ENCODE measurements around the gene MEGF11.

MEGF11 gene

DNA sequence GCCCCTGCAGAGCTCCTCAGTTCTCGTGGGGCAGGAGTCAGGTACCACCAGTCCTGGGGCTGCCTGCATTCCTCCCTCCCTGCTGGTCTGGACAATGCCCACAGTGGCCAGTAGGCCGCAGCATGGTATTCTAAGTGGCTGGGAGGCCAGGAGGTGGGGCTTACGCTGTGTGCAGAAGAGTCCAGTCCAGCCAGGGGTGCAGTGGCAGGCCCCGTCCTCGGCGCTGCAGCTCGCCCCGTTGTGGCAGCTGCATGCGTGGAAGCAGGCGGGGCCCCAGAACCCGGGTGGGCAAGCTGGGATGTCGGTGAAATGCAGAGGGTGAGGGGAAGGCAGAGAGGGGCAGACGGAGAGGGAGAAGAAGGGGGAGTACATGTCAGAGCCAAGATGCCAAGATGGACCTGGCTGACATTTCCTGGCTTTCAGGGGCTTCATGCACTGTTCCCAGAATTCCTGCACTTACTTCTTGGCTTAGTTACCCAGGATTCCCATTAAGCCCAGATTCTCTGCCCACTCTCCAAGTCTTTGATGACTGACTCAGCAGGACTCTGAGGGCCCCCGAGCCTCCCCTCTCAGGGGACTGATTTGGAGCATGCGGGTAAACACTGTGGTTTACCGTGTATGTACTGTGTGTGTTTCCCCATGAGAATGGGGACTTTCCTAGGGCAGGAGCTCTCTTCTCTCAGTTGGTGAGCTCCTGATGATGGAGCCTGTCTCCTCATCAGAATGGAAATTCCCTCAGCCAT is 336.7 kb downstream of the MEGF11 start:
- Histone ChIP-seq H3K36me3 (ENCODE audit: insufficient read depth, insufficient read length, low read length) (peaks cover 4% of the 10 kb centered on the region), H3K9ac (ENCODE audit: insufficient read length, low read depth) (no peak overlapping the region), H3K9me3 (ENCODE audit: insufficient read depth, low read length) (no peaks in the 10 kb centered on the region), H3K4me1 (ENCODE audit: insufficient read depth, insufficient read length) (peaks cover 7% of the 10 kb centered on the region), H3K27me3 (ENCODE audit: insufficient read depth, insufficient read length) (no peaks in the 10 kb centered on the region), H3K4me3 (ENCODE audit: insufficient read length, low read depth) (no peak overlapping the region)
- TF ChIP-seq ZNF274 (IDR thresholded peaks at IDR 0.05; ENCODE audit: low read depth, low read length) (no peak), SUZ12 (IDR thresholded peaks at IDR 0.05; ENCODE audit: extremely low read depth, insufficient read depth, insufficient read length) (no peak), YY1 (IDR thresholded peaks at IDR 0.05; ENCODE audit: insufficient read depth, insufficient read length) (no peak)
- DNase-seq (ENCODE audit: low read depth, low spot score), result peak; percentile 69

DNA sequence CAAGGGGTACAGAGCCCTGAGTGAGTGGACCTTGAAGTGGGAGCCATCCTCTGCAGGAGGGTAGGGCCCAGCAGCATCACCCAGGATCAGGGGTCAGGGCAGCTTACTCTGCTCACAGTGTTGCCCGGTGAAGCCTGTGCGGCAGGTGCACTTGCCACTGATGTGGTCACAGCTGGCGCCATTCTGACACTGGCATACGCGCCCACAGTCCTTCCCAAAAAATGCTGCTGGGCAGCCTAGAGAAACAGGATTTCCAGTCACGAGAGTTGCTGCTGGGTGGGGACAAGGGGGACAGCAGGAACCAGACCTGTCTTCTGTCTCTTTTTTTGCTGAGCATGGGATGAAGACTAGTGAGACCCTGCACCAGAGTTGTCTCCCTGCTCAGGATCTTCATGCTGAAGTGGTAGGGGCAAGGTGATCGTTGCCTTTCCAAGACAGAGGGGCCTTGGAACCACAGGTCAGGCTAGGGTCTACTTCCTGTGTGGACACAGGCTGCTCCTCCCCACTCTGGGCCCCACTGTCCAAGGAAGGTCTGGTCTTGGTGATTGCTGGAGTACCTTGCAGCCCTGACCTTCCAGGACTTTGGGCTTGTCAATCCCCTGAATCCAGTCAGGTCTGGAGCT is 337.4 kb downstream of the MEGF11 start:
- peaks cover 6% of the 10 kb centered on the region for H3K36me3 ChIP-seq (ENCODE audit: insufficient read depth, insufficient read length, low read length)

DNA sequence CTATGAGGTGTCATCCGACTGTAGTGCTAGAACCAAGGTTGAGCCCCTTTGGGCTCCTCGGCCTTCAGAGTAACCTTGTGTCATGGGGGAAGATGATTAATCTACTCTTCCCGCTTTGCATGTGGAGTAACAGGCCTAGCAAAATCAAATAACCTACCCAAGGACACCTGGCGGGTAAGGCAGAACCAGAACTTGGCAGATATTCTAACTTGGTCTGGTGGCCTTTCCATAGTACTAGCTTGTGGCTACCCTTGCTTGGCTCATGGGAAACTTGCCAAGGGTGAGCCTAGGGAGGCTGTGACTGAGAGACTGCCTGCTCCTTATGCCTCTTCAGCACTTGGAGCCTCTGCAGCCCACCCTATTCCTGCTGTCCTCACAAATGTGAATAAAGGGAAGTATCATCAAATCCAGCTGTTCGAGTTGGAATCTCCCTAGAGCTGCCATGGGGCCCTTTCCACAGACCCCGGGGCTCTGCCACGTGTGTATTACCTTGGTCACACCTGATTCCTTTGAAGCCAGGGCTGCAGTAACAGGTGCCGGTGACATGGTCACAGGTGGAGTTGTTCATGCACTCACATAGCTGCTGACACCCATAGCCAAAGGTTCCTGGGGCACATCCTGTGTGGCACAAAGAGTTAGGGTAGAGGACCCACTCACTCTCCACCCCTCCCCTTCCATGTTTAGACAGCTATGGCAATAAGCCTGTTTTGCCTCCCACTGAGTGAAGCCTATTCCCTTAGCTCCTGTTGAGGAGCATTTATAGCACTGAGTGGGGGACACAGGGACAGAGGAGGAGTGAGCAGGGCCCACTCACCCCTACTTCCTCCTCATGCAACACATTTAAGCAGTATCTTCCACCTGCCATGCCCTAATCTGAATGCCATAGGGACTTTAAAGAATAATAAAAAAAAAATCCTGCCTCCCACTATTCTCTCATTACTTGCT is 338.3 kb downstream of the MEGF11 start:
- DNase-seq (ENCODE audit: low read depth, low spot score), result no peak

More for the DNA sequence above, 337.4 kb downstream of the MEGF11 start:
- no peak for DNase-seq (ENCODE audit: low read depth, low spot score)
- no peaks in the 10 kb centered on the region for H3K27me3 ChIP-seq (ENCODE audit: insufficient read depth, insufficient read length)
- TF ChIP-seq ZNF274 (IDR thresholded peaks at IDR 0.05; ENCODE audit: low read depth, low read length), result no peak
- TF ChIP-seq YY1 (IDR thresholded peaks at IDR 0.05; ENCODE audit: insufficient read depth, insufficient read length), result no peak
- no peak for TF ChIP-seq SUZ12 (IDR thresholded peaks at IDR 0.05; ENCODE audit: extremely low read depth, insufficient read depth, insufficient read length)
- peaks cover 7% of the 10 kb centered on the region for H3K4me1 ChIP-seq (ENCODE audit: insufficient read depth, insufficient read length)
- H3K9me3 ChIP-seq (ENCODE audit: insufficient read depth, low read length), result no peaks in the 10 kb centered on the region
- H3K4me3 ChIP-seq (ENCODE audit: insufficient read length, low read depth), result no peak overlapping the region
- no peak overlapping the region for H3K9ac ChIP-seq (ENCODE audit: insufficient read length, low read depth)

DNA sequence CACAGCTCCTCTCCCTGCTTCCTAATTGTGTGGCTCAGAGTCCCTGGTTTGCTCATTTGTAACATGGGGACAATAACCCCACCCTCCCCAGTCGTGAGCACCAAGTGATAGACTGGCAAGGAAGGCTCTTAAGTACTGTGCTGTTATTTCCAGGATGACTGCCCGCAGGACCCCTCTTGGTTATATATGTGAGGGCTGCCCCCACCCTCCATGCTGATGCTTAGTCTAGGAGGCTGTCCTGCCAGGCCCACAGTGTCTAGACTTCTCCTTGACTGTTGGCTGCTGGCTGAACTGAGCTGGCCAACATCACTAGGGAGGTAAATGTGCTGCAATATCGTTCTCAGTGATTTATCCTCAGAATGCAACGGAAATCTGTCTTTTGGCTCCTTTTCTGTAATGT is 339.2 kb downstream of the MEGF11 start:
- H3K4me1 ChIP-seq (ENCODE audit: insufficient read depth, insufficient read length), result peaks cover 7% of the 10 kb centered on the region
- DNase-seq (ENCODE audit: low read depth, low spot score), result no peak
- H3K9me3 ChIP-seq (ENCODE audit: insufficient read depth, low read length), result no peaks in the 10 kb centered on the region
- H3K9ac ChIP-seq (ENCODE audit: insufficient read length, low read depth), result no peak overlapping the region
- peaks cover 24% of the 10 kb centered on the region for H3K36me3 ChIP-seq (ENCODE audit: insufficient read depth, insufficient read length, low read length)
- H3K4me3 ChIP-seq (ENCODE audit: insufficient read length, low read depth), result no peak overlapping the region
- TF ChIP-seq ZNF274 (IDR thresholded peaks at IDR 0.05; ENCODE audit: low read depth, low read length) (no peak), SUZ12 (IDR thresholded peaks at IDR 0.05; ENCODE audit: extremely low read depth, insufficient read depth, insufficient read length) (no peak), YY1 (IDR thresholded peaks at IDR 0.05; ENCODE audit: insufficient read depth, insufficient read length) (no peak)
- no peaks in the 10 kb centered on the region for H3K27me3 ChIP-seq (ENCODE audit: insufficient read depth, insufficient read length)

More for the DNA sequence above, 338.3 kb downstream of the MEGF11 start:
- no peaks in the 10 kb centered on the region for H3K27me3 ChIP-seq (ENCODE audit: insufficient read depth, insufficient read length)
- no peak overlapping the region for H3K4me3 ChIP-seq (ENCODE audit: insufficient read length, low read depth)
- no peaks in the 10 kb centered on the region for H3K9me3 ChIP-seq (ENCODE audit: insufficient read depth, low read length)
- H3K36me3 ChIP-seq (ENCODE audit: insufficient read depth, insufficient read length, low read length), result peaks cover 15% of the 10 kb centered on the region
- no peak for TF ChIP-seq YY1 (IDR thresholded peaks at IDR 0.05; ENCODE audit: insufficient read depth, insufficient read length)
- no peak for TF ChIP-seq SUZ12 (IDR thresholded peaks at IDR 0.05; ENCODE audit: extremely low read depth, insufficient read depth, insufficient read length)
- no peak for TF ChIP-seq ZNF274 (IDR thresholded peaks at IDR 0.05; ENCODE audit: low read depth, low read length)
- H3K4me1 ChIP-seq (ENCODE audit: insufficient read depth, insufficient read length), result peaks cover 7% of the 10 kb centered on the region
- H3K9ac ChIP-seq (ENCODE audit: insufficient read length, low read depth), result no peak overlapping the region

DNA sequence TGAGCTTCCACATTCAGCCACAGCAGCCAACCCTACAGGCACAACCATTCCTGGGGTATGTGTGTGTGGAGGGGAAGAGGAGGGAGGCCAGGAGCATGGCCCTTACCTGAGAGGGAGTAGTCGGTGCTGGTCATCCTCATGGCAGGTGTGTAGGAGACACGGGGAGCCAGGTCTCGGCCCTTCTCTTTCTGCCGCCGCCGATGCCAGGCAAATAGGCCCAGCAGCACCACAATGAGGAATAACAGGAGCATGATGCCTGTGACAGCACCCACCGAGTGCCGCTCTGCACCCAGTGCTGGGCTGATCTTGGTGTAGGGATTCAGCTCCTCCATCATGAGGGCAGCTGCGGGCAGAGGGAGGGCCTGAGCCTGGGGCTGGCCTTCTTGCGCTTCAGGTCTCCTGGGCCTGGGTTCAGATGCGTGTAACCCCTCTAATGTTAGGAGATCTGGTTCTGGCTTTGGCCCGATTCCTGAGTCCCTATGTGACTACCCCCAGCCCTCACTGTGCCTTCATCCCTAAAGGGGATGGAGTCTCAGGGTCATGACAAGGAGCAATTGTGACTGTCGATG is 339.8 kb downstream of the MEGF11 start:
- H3K4me3 ChIP-seq (ENCODE audit: insufficient read length, low read depth), result no peak overlapping the region
- TF ChIP-seq YY1 (IDR thresholded peaks at IDR 0.05; ENCODE audit: insufficient read depth, insufficient read length) (no peak), SUZ12 (IDR thresholded peaks at IDR 0.05; ENCODE audit: extremely low read depth, insufficient read depth, insufficient read length) (no peak), ZNF274 (IDR thresholded peaks at IDR 0.05; ENCODE audit: low read depth, low read length) (no peak)
- no peak overlapping the region for H3K9ac ChIP-seq (ENCODE audit: insufficient read length, low read depth)
- peaks cover 7% of the 10 kb centered on the region for H3K4me1 ChIP-seq (ENCODE audit: insufficient read depth, insufficient read length)
- DNase-seq (ENCODE audit: low read depth, low spot score), result no peak
- peaks cover 26% of the 10 kb centered on the region for H3K36me3 ChIP-seq (ENCODE audit: insufficient read depth, insufficient read length, low read length)
- no peaks in the 10 kb centered on the region for H3K9me3 ChIP-seq (ENCODE audit: insufficient read depth, low read length)
- H3K27me3 ChIP-seq (ENCODE audit: insufficient read depth, insufficient read length), result no peaks in the 10 kb centered on the region

DNA sequence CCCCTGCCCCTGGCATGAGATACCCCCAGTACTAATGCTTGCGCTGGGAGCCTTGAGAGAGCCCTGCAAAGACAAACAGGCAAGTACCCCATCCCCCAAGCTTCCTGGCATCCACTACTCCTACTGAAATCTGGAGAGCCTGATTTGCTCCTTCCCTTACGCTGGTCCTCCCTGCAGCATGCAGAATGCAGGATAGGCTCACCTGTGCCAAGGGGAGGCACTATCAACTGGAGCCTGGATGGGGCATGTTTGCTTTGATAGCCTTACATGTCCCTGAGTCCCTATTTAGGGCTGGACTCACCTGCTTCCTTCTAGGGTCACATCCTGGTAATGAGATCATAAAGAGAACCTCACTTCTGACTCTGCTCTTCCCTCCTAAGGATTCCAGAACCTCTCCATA is 341.3 kb downstream of the MEGF11 start:
- H3K36me3 ChIP-seq (ENCODE audit: insufficient read depth, insufficient read length, low read length), result peaks cover 39% of the 10 kb centered on the region
- TF ChIP-seq YY1 (IDR thresholded peaks at IDR 0.05; ENCODE audit: insufficient read depth, insufficient read length) (no peak), ZNF274 (IDR thresholded peaks at IDR 0.05; ENCODE audit: low read depth, low read length) (no peak), SUZ12 (IDR thresholded peaks at IDR 0.05; ENCODE audit: extremely low read depth, insufficient read depth, insufficient read length) (no peak)
- no peak overlapping the region for H3K4me3 ChIP-seq (ENCODE audit: insufficient read length, low read depth)
- H3K27me3 ChIP-seq (ENCODE audit: insufficient read depth, insufficient read length), result no peaks in the 10 kb centered on the region
- no peak overlapping the region for H3K9ac ChIP-seq (ENCODE audit: insufficient read length, low read depth)
- DNase-seq (ENCODE audit: low read depth, low spot score), result no peak
- peaks cover 7% of the 10 kb centered on the region for H3K4me1 ChIP-seq (ENCODE audit: insufficient read depth, insufficient read length)
- no peaks in the 10 kb centered on the region for H3K9me3 ChIP-seq (ENCODE audit: insufficient read depth, low read length)
